H9 (cell line): ENCODE data around the gene CST3. TPM values are rescaled to one million over a fixed set of nuclear protein-coding genes. Genes with fewer than 3 reads are reported as not detected.

Source experiments
- DNase-seq: peaks from one replicate; pipeline ENCODE4 v3.0.0-alpha.2; 2017
- H2AFZ ChIP-seq: one replicate; pipeline ENCODE4 v1.6.1; 2013; ENCODE audit warnings: mild to moderate bottlenecking, low read length, control low read depth, moderate library complexity
- H2AK5ac ChIP-seq: 2 replicates; pipeline ENCODE4 v1.6.1; 2013; ENCODE audit warnings: low read length, control low read depth, mixed read lengths; ENCODE audit not compliant: insufficient read length
- H2BK120ac ChIP-seq: one replicate; pipeline ENCODE4 v1.6.1; 2013; ENCODE audit warnings: low read depth, mild to moderate bottlenecking, low read length, control low read depth, inconsistent platforms; ENCODE audit not compliant: poor library complexity, severe bottlenecking
- H2BK12ac ChIP-seq: 2 replicates; pipeline ENCODE4 v1.6.1; 2013; ENCODE audit warnings: low read length, control low read depth, mixed read lengths, low read depth; ENCODE audit not compliant: insufficient read length
- H2BK15ac ChIP-seq: 2 replicates; pipeline ENCODE4 v1.6.1; 2013; ENCODE audit warnings: low read depth, low read length, control low read depth
- H2BK20ac ChIP-seq: one replicate; pipeline ENCODE4 v1.6.1; 2013; ENCODE audit warnings: low read depth, mild to moderate bottlenecking, low read length, control low read depth, inconsistent platforms; ENCODE audit not compliant: poor library complexity, severe bottlenecking
- H2BK5ac ChIP-seq: 2 replicates; pipeline ENCODE4 v1.6.1; 2013; ENCODE audit warnings: low read length, control low read depth, mixed read lengths; ENCODE audit not compliant: insufficient read length
- H3K14ac ChIP-seq: 2 replicates; pipeline ENCODE4 v1.6.1; 2013; ENCODE audit warnings: low read length, control low read depth; ENCODE audit not compliant: insufficient read depth
- H3K18ac ChIP-seq: 2 replicates; pipeline ENCODE4 v1.6.1; 2013; ENCODE audit warnings: low read depth, mild to moderate bottlenecking, mixed read lengths, low read length, control low read depth; ENCODE audit not compliant: insufficient read length
- H3K23ac ChIP-seq: 2 replicates; pipeline ENCODE4 v1.6.1; 2013; ENCODE audit warnings: low read length, control low read depth, mixed read lengths, low read depth; ENCODE audit not compliant: insufficient read length
- H3K23me2 ChIP-seq: 2 replicates; pipeline ENCODE4 v1.6.1; 2013; ENCODE audit warnings: low read depth, mild to moderate bottlenecking, mixed read lengths, low read length, control low read depth; ENCODE audit not compliant: insufficient read length, poor library complexity, severe bottlenecking
- H3K27ac ChIP-seq: 2 replicates; pipeline ENCODE4 v1.5.1; 2013; ENCODE audit warnings: low read length, control low read depth, mixed read lengths, low read depth; ENCODE audit not compliant: insufficient read length
- H3K27me3 ChIP-seq: 2 replicates; pipeline ENCODE4 v1.6.1; 2013; ENCODE audit warnings: low read length, control low read depth, inconsistent platforms; ENCODE audit not compliant: insufficient read depth
- H3K4ac ChIP-seq: 2 replicates; pipeline ENCODE4 v1.6.1; 2013; ENCODE audit warnings: low read depth, mild to moderate bottlenecking, control low read depth, inconsistent platforms, low read length, moderate library complexity
- H3K4me1 ChIP-seq: 2 replicates; pipeline ENCODE4 v1.6.1; 2013; ENCODE audit warnings: low read length, control low read depth, inconsistent platforms; ENCODE audit not compliant: insufficient read depth
- H3K4me2 ChIP-seq: 2 replicates; pipeline ENCODE4 v1.6.1; 2013; ENCODE audit warnings: low read length, control low read depth, mixed read lengths; ENCODE audit not compliant: insufficient read length, insufficient read depth
- H3K56ac ChIP-seq: 2 replicates; pipeline ENCODE4 v1.6.1; 2013; ENCODE audit warnings: low read depth, mild to moderate bottlenecking, mixed read lengths, low read length, control low read depth; ENCODE audit not compliant: insufficient read length
- H3K79me1 ChIP-seq: 2 replicates; pipeline ENCODE4 v1.6.1; 2013; ENCODE audit warnings: low read depth, mild to moderate bottlenecking, moderate library complexity, low read length, control low read depth, inconsistent platforms; ENCODE audit not compliant: insufficient read depth, poor library complexity, severe bottlenecking
- H3K79me2 ChIP-seq: 2 replicates; pipeline ENCODE4 v1.6.1; 2013; ENCODE audit warnings: low read length, control low read depth, inconsistent platforms; ENCODE audit not compliant: insufficient read depth
- H3K9ac ChIP-seq: 2 replicates; pipeline ENCODE4 v1.6.1; 2013; ENCODE audit warnings: low read length, control low read depth, mixed read lengths; ENCODE audit not compliant: insufficient read length; ENCODE audit errors: extremely low read depth
- H3K9me3 ChIP-seq: one replicate; pipeline ENCODE4 v1.6.1; 2013; ENCODE audit warnings: low read depth, low read length, inconsistent platforms; ENCODE audit not compliant: control insufficient read depth
- H3T11ph ChIP-seq: one replicate; pipeline ENCODE4 v1.6.1; 2013; ENCODE audit warnings: mild to moderate bottlenecking, low read length, control low read depth, inconsistent platforms
- H4K20me1 ChIP-seq: one replicate; pipeline ENCODE4 v1.6.1; 2013; ENCODE audit not compliant: control insufficient read depth, insufficient read length, insufficient read depth
- H4K5ac ChIP-seq: 2 replicates; pipeline ENCODE4 v1.6.1; 2013; ENCODE audit warnings: low read depth, mild to moderate bottlenecking, mixed read lengths, low read length, control low read depth; ENCODE audit not compliant: insufficient read length
- H4K8ac ChIP-seq: replicated peaks from 2 replicates; pipeline ENCODE4 v1.6.1; 2013; ENCODE audit warnings: low read length, control low read depth, mixed read lengths, low read depth; ENCODE audit not compliant: insufficient read length
- H4K91ac ChIP-seq: 2 replicates; pipeline ENCODE4 v1.6.1; 2013; ENCODE audit warnings: low read depth, mild to moderate bottlenecking, moderate library complexity, mixed read lengths, low read length, control low read depth; ENCODE audit not compliant: insufficient read length
- H3K27ac Mint-ChIP-seq, 3 experiments: 2 replicates in 2 of 3; 3 replicates in 1 of 3; pipeline ENCODE4 v1.8.0; 2020 to 2021; ENCODE audit warnings: mixed read lengths in 3 of 3, mild to moderate bottlenecking in 1 of 3, moderate library complexity in 1 of 3
- H3K27me3 Mint-ChIP-seq: 2 replicates; pipeline ENCODE4 v1.8.0; 2021; ENCODE audit warnings: low read depth, mild to moderate bottlenecking, moderate library complexity, mixed read lengths
- H3K36me3 Mint-ChIP-seq, 3 experiments: 2 replicates in 2 of 3; 3 replicates in 1 of 3; pipeline ENCODE4 v1.8.0; 2020 to 2021; ENCODE audit warnings: low read depth in 3 of 3, mixed read lengths in 3 of 3; ENCODE audit not compliant: insufficient read depth in 1 of 3
- H3K4me1 Mint-ChIP-seq, 2 experiments: 2 replicates each; pipeline ENCODE4 v1.8.0; 2020; ENCODE audit warnings: mixed read lengths in 2 of 2
- H3K4me3 Mint-ChIP-seq, 2 experiments: 2 replicates in 1 of 2; 3 replicates in 1 of 2; pipeline ENCODE4 v1.8.0; 2020 to 2021; ENCODE audit warnings: mild to moderate bottlenecking in 2 of 2, mixed read lengths in 2 of 2, moderate library complexity in 1 of 2
- H3K9me3 Mint-ChIP-seq, 2 experiments: 2 replicates in 1 of 2; 3 replicates in 1 of 2; pipeline ENCODE4 v1.8.0; 2020; ENCODE audit warnings: mild to moderate bottlenecking in 2 of 2, mixed read lengths in 2 of 2, moderate library complexity in 1 of 2
- CTCF ChIP-seq: fragments of 200-600 bp; sonication (generic); conservative IDR thresholded peaks from 3 replicates; pipeline ENCODE4 v1.8.0; 2021; ENCODE audit warnings: antibody characterized with exemption, mild to moderate bottlenecking
- WGBS: extraction: QIAGEN DNeasy Blood & Tissue Kit; methylation state at CpG from one replicate; pipeline ENCODE4 v1.1.7; 2013; ENCODE audit warnings: missing lambda C conversion rate, low lambda C conversion rate, mixed read lengths; ENCODE audit not compliant: insufficient read length; ENCODE audit errors: extremely low coverage; 5-methylcytosine and 5-hydroxymethylcytosine counted together
- total RNA-seq: library from RNA; stranded (reverse); gene quantifications from 2 replicates; pipeline ENCODE4 v1.2.1, GENCODE V29; 2021

Gene CST3
- total RNA-seq, 1 experiment from 2014 or later, result 77.2 TPM

GRCh38 chr20:23605867-23606651 lies 31.7 kb downstream of the CST3 start, which contains the start of gene CST9:
Gene CST9, minus strand, starts transcription at chr20:23605917. Its CDS starts 53 bp downstream, at chr20:23605864.
- no peak for DNase-seq
- H3K23me2 ChIP-seq, result no peaks in the 10 kb centered on the region
- no peak within 1 kb of the TSS for H3K56ac ChIP-seq
- no peak within 1 kb of the TSS for H3K18ac ChIP-seq
- H3K36me3 Mint-ChIP-seq, result no peaks in the 10 kb centered on the region; a peak in 1 of 7 replicates
- peaks cover 24 to 29% of the 10 kb centered on the region in 2 experiments for H3K4me1 Mint-ChIP-seq
- no peak within 1 kb of the TSS for H4K91ac ChIP-seq
- no peak within 1 kb of the TSS for H2BK5ac ChIP-seq
- no peak within 1 kb of the TSS for H4K8ac ChIP-seq
- H3K27me3 ChIP-seq, result no peaks in the 10 kb centered on the region
- H3K27me3 Mint-ChIP-seq, result peaks cover 16% of the 10 kb centered on the region
- H3K4me1 ChIP-seq, result peaks cover 4% of the 10 kb centered on the region
- no peak within 1 kb of the TSS for H2AK5ac ChIP-seq
- no peaks in the 10 kb centered on the region for H3K9me3 Mint-ChIP-seq
- no peak within 1 kb of the TSS for H3K27ac ChIP-seq
- H3K79me1 ChIP-seq, result no peaks in the 10 kb centered on the region
- WGBS, result no CpG with 5 or more reads among the region's 16 CpGs
- H3K27ac Mint-ChIP-seq, result no peak within 1 kb of the TSS; a peak in 1 of 7 replicates
- no peak within 1 kb of the TSS for H2BK15ac ChIP-seq
- no peak within 1 kb of the TSS for H2BK20ac ChIP-seq
- no peak within 1 kb of the TSS for H2AFZ ChIP-seq
- H4K5ac ChIP-seq, result no peak within 1 kb of the TSS
- H3K4ac ChIP-seq, result no peak within 1 kb of the TSS
- H3K23ac ChIP-seq, result no peak within 1 kb of the TSS
- no peak within 1 kb of the TSS for H3K14ac ChIP-seq
- no peak within 1 kb of the TSS for H3K4me3 Mint-ChIP-seq
- TF ChIP-seq CTCF, result no peak
- no peak within 1 kb of the TSS for H3K9ac ChIP-seq
- H4K20me1 ChIP-seq, result no peaks in the 10 kb centered on the region
- no peak within 1 kb of the TSS for H2BK12ac ChIP-seq
- H3K4me2 ChIP-seq, result no peak within 1 kb of the TSS
- H3T11ph ChIP-seq, result no peak within 1 kb of the TSS
- H3K79me2 ChIP-seq, result no peaks in the 10 kb centered on the region
- H2BK120ac ChIP-seq, result no peak within 1 kb of the TSS
- H3K9me3 ChIP-seq, result no peaks in the 10 kb centered on the region
